HepG2 (cell line): Measurements from ENCODE around the gene PARD3. TPM values are rescaled to one million over a fixed set of nuclear protein-coding genes. Genes with fewer than 3 reads are reported as not detected.
A peak's percentile ranks its signal among the peaks of the same experiment; 100 is the strongest.

Experiments used
- ARID5B ChIP-seq: IDR thresholded peaks from 2 replicates; pipeline ENCODE4 v1.4.0; 2020; ENCODE audit warnings: mild to moderate bottlenecking, missing genetic modification reagents
- BRCA1 ChIP-seq: sonication (generic); formaldehyde crosslinking; IDR thresholded peaks from 2 replicates; pipeline ENCODE4 v1.4.0; 2020; ENCODE audit warnings: missing genetic modification reagents
- CBX2 ChIP-seq, 2 experiments: fragments of 200-600 bp in 1 of 2; sonication (generic); formaldehyde crosslinking in 1 of 2; IDR thresholded peaks; 2 replicates each; pipeline versions ENCODE4 v1.7.0 to v1.8.1; 2018 to 2022; ENCODE audit warnings: low read depth in 2 of 2, low read length in 1 of 2, mild to moderate bottlenecking in 1 of 2, missing genetic modification reagents in 1 of 2
- EP300 ChIP-seq, 3 experiments: sonication (generic) in 1 of 3; formaldehyde crosslinking in 1 of 3; IDR thresholded peaks; 2 replicates each; pipeline versions ENCODE4 v1.5.1 to v1.6.1; 2011 to 2020; ENCODE audit warnings: low read depth in 2 of 3, low read length in 2 of 3, borderline replicate concordance in 1 of 3, improper control_type of control experiment in 1 of 3, mild to moderate bottlenecking in 1 of 3, missing genetic modification reagents in 1 of 3, moderate library complexity in 1 of 3
- FOXP4 ChIP-seq: sonication (generic); formaldehyde crosslinking; IDR thresholded peaks from 2 replicates; pipeline ENCODE4 v1.4.0; 2020; ENCODE audit warnings: missing genetic modification reagents
- HNRNPL ChIP-seq: fragments of 200-400 bp; formaldehyde crosslinking; IDR thresholded peaks from 2 replicates; pipeline ENCODE4 v1.6.1; 2017; ENCODE audit warnings: mild to moderate bottlenecking, low read depth, low read length
- KDM3A ChIP-seq: IDR thresholded peaks from 2 replicates; pipeline ENCODE4 v1.6.1; 2018; ENCODE audit warnings: low read depth, missing compliant biosample characterization
- KDM6A ChIP-seq: IDR thresholded peaks from 2 replicates; pipeline ENCODE4 v1.6.1; 2016; ENCODE audit warnings: low read depth
- MED13 ChIP-seq: sonication (generic); formaldehyde crosslinking; IDR thresholded peaks from 2 replicates; pipeline ENCODE4 v1.5.0; 2020; ENCODE audit warnings: missing genetic modification reagents
- MTA3 ChIP-seq: sonication (generic); formaldehyde crosslinking; IDR thresholded peaks from 2 replicates; pipeline ENCODE4 v1.4.0; 2020; ENCODE audit warnings: missing genetic modification reagents
- PLSCR1 ChIP-seq: sonication (generic); formaldehyde crosslinking; IDR thresholded peaks from 2 replicates; pipeline ENCODE4 v1.5.0; 2020; ENCODE audit warnings: missing genetic modification reagents, mild to moderate bottlenecking, borderline replicate concordance
- POLR2A ChIP-seq, 2 experiments: IDR thresholded peaks; 2 replicates each; pipeline ENCODE4 v1.6.1; 2011; ENCODE audit warnings: low read depth in 2 of 2, low read length in 2 of 2, mild to moderate bottlenecking in 1 of 2, moderate library complexity in 1 of 2; ENCODE audit not compliant: insufficient read depth in 1 of 2
- SPEN ChIP-seq: sonication (generic); formaldehyde crosslinking; IDR thresholded peaks from 2 replicates; pipeline ENCODE4 v1.5.1; 2020; ENCODE audit warnings: low read depth, mild to moderate bottlenecking, missing genetic modification reagents
- SUZ12 ChIP-seq: fragments of 150-350 bp; IDR thresholded peaks from 2 replicates; pipeline ENCODE4 v1.6.1; 2014; ENCODE audit warnings: low read depth, low read length
- TCF12 ChIP-seq, 2 experiments: fragments of 450-650 bp in 1 of 2; sonication (generic) in 1 of 2; formaldehyde crosslinking in 1 of 2; IDR thresholded peaks; 2 replicates each; pipeline versions ENCODE4 v1.6.1 to v1.8.0; 2017 to 2022; ENCODE audit warnings: antibody characterized with exemption in 1 of 2, mild to moderate bottlenecking in 1 of 2, missing genetic modification reagents in 1 of 2, moderate library complexity in 1 of 2
- THAP11 ChIP-seq: IDR thresholded peaks from 2 replicates; pipeline ENCODE4 v1.6.1; 2016; ENCODE audit warnings: missing biosample characterization, missing genetic modification reagents
- YY1 ChIP-seq: IDR thresholded peaks from 2 replicates; pipeline ENCODE4 v1.6.1; 2011; ENCODE audit warnings: low read length, low read depth, moderate library complexity, mild to moderate bottlenecking; ENCODE audit not compliant: insufficient read depth, insufficient replicate concordance
- ZBTB46 ChIP-seq: sonication (generic); formaldehyde crosslinking; IDR thresholded peaks from 2 replicates; pipeline ENCODE4 v1.4.0; 2020; ENCODE audit warnings: mild to moderate bottlenecking, missing genetic modification reagents, borderline replicate concordance
- ZFP82 ChIP-seq: sonication (generic); formaldehyde crosslinking; IDR thresholded peaks from 2 replicates; pipeline ENCODE4 v1.5.1; 2020; ENCODE audit warnings: mild to moderate bottlenecking, missing genetic modification reagents, borderline replicate concordance
- ZNF138 ChIP-seq: sonication (generic); formaldehyde crosslinking; IDR thresholded peaks from 2 replicates; pipeline ENCODE4 v1.5.0; 2020; ENCODE audit warnings: mild to moderate bottlenecking, low read depth, missing genetic modification reagents
- polyA plus RNA-seq, 8 experiments: library from polyadenylated mRNA; depleted of rRNA in 3 of 8; stranded (reverse) in 7 of 8; unstranded in 1 of 8; fragments of >200 nt; fragmentation: Illumina TruSeq in 4 of 8; extraction: Trizol in 4 of 8; gene quantifications; 2 replicates each; pipeline versions ENCODE4 v1.2.1 to v1.2.3, GENCODE V29; 2011 to 2016; ENCODE audit warnings: low read depth in 4 of 8, missing spikeins in 1 of 8, mixed read lengths in 1 of 8; ENCODE audit not compliant: insufficient read depth in 1 of 8
- total RNA-seq, 5 experiments: library from RNA; depleted of rRNA; stranded (reverse); fragments of >200 nt; fragmentation: Illumina TruSeq; extraction: Trizol; gene quantifications; 2 replicates each; pipeline ENCODE4 v1.2.3, GENCODE V29; 2016; ENCODE audit warnings: low read depth in 1 of 5

The PARD3 gene
- total and polyA plus RNA-seq, 2 of the 13 experiments (the other 11 are each of a cell fraction or from before 2014, with no cell fraction given): 40.9 to 60.0 TPM

GRCh38 chr10:34405611-34406462, 409.3 kb downstream of the PARD3 start (continued):
- no peak for TF ChIP-seq THAP11 (CRISPR knock-in tag)
- no peak for TF ChIP-seq ZFP82 (CRISPR knock-in tag)
- no peak for TF ChIP-seq MED13 (CRISPR knock-in tag)
- TF ChIP-seq SUZ12: no peak
- TF ChIP-seq PLSCR1: no peak
- TF ChIP-seq HNRNPL: no peak
- no peak for TF ChIP-seq FOXP4
- no peak for TF ChIP-seq CBX2 (IDR thresholded peaks at IDR 0.05; ENCODE audit: low read depth, low read length)
- no peak for TF ChIP-seq CBX2 (CRISPR knock-in tag; IDR thresholded peaks at IDR 0.05; ENCODE audit: low read depth)
- no peak for TF ChIP-seq YY1
- TF ChIP-seq MTA3 (CRISPR knock-in tag): no peak
- TF ChIP-seq POLR2A (IDR thresholded peaks at IDR 0.05; ENCODE audit: insufficient read depth in 1 of 2, low read depth in 2 of 2, low read length in 2 of 2): no peak
- TF ChIP-seq ARID5B (CRISPR knock-in tag): peak; percentile 73; the same call in 1 of the 2 replicates
- TF ChIP-seq KDM6A: no peak
- TF ChIP-seq TCF12 (IDR thresholded peaks at IDR 0.05): no peak
- no peak for TF ChIP-seq TCF12 (CRISPR knock-in tag; IDR thresholded peaks at IDR 0.05)
- peak in 1 of 2 experiments; percentile 55; a peak in 1 of 4 replicates for TF ChIP-seq EP300 (IDR thresholded peaks at IDR 0.05; ENCODE audit: low read depth in 2 of 2, low read length in 2 of 2)
- TF ChIP-seq EP300 (CRISPR knock-in tag; IDR thresholded peaks at IDR 0.05; ENCODE audit: borderline replicate concordance): peak; percentile 33; the same call in 1 of the 2 replicates
- no peak for TF ChIP-seq ZNF138 (CRISPR knock-in tag)
- no peak for TF ChIP-seq BRCA1 (CRISPR knock-in tag)
- no peak for TF ChIP-seq KDM3A
- TF ChIP-seq SPEN: no peak
- TF ChIP-seq ZBTB46: no peak
